C1 segment of cervical spinal cord (tissue), 14 donors: ENCODE data around the gene XXYLT1.
"Not testable (repeated sequence)": the region's sequence is repeated elsewhere in the genome, so short reads cannot be mapped to it uniquely, and the experiment has no call there.

Experiments
- DNase-seq, 14 donors: peaks; one replicate each; lab custom pipeline; 2025; lab: John Stamatoyannopoulos, UW

XXYLT1 gene

DNA sequence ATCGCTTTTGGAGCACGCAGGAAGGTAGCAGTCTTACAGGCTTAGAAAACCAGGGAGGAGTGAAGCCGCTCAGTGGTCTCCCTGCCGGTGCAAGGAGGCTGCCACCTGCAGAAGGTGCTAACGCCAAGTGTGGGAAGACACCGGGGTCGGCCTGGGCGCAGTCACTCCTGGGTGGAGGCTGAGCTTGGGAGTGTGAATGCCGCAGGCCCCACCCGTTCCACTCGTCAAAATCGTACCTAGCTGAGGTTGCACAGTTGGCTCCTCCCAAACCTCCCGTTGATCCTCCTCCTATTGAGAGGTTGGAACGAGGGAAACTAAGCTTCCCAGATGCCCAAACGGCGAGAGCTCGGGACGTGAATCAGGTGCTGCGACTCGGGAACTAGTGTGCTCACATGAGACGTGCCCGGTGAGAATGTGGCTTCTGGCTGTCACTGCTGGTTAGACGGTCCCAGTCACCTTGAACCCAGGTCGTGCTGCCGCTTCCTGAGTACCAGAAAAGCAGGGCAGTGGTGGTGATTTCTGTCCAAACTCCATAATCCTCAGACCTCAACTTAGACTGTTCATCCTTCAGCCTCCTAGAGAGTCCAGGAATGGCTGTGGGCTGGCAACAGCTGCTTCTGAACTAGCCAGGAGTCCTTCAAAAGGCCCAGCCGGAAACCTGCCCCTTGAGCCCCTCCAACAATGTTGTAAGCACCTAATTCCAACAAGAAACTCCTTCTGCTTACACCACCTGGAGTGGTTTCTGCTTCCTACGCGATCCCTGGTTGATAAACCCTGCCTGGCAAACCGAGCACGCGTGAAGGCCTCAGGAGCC lies 156.0 kb downstream of the XXYLT1 start:
- no peak for DNase-seq

DNA sequence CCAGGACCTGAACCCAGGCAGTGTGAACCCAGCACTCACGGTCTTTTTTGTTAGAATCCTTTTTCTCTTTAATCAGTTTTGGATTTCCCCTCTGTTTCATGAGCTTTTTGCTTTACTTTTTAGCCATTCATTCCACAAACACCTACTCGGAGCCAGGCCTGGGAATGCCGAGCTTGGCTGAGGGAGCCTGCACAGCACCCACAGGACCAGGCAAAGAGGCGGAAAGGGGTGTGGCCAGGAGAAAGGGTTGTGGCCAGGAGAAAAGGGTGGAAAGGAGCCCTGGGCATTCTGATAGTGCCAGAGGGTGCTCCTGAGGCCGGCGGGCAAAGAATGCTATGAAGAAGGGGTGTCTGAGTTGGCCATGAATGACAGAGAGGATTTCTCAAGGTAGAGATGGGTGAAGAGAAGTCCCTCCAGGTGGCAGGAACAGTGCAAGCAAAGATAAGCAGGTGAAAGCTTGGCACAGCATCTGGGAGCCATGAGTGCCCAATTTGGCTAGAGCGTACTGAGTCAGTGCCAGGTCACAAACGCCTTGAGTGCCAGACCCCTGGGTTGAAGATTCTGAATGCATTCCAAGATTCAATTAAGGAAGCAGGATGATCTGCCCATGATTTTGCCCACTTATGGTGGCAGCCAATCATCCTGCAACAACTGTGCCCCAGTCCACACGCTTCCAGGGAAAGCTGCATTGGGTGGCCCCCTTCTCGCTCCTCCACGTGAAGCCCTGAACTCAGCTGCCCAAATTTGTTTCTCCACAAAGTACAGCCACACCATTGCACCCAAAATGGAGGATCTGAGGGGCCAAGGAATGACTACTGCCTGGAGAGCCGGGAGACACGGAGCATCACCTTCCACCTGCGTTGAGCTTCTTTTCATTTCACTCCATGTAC lies 157.2 kb downstream of the XXYLT1 start:
- no peak for DNase-seq

DNA sequence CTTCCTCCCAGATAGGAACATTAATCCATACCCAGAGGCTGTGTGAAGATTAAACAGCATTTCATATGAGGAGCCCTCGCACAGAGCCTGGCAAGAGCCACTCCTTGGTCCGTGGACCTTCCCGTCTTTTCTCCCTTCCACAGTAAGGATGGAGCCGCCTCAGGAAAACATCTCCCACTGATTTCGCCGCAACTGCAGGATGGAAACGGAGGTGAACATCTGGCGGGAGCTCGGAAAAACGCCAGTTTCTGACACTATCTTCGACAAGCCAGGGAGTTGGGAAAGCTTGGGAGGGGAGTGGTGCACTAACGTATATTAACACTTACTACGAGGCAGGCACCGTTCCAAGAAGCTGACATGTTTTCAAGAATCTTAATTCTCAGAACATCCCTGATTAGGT lies 157.9 kb downstream of the XXYLT1 start:
- no peak for DNase-seq

DNA sequence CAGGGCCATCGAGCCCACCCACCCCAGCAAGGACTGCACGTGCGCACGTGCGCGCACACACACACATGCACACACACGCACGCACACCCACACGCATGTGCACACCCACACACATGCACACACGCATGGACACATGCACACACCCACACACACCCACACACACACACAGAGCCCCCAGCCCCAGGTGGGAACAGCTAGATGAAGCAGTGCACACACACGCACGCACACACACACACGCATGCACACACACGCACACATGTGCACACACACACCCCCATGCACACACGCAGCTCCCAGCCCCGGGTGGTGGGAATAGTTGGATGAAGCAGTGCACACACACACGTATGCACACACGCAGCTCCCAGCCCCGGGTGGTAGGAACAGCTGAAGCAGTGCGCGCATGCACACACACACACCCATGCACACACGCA lies 158.6 kb downstream of the XXYLT1 start:
- DNase-seq: no peak

DNA sequence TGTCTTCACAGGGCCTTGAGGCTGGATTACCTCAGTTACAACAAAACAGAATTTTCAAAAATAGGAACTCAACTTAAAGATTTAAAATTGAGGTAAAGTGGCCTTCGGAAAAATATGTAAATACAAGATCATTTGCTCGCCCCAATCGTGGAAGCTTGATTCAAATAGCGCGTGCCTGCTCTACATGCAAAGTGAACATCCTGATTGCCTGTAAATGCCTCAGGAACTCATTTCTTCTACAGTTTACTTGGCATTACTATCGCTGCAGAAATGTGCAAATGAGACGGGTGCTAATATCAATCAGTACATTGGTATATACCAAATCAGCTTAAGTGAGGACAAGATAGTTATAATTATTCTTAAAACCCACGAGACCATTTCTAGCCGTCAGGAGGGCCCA lies 159.2 kb downstream of the XXYLT1 start:
- no peak for DNase-seq

DNA sequence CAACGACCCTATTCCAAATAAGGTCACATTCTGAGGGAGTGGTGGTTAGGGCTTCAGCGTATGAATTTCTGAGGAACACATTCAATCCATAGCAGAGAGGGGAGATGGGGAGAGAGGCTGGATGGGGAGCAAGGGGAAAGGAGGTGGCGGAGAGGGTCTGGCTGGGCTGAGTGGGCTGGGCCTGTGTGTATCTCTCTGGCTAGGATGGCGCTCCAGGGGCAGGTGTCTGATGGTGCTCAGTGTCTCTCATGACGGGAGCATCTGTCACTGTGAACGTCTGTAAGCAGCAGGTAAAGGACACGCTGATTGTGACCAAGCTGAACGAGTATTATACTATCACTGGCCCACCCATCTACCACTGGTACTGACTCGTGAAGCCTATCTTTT lies 159.6 kb downstream of the XXYLT1 start:
- DNase-seq: no peak

DNA sequence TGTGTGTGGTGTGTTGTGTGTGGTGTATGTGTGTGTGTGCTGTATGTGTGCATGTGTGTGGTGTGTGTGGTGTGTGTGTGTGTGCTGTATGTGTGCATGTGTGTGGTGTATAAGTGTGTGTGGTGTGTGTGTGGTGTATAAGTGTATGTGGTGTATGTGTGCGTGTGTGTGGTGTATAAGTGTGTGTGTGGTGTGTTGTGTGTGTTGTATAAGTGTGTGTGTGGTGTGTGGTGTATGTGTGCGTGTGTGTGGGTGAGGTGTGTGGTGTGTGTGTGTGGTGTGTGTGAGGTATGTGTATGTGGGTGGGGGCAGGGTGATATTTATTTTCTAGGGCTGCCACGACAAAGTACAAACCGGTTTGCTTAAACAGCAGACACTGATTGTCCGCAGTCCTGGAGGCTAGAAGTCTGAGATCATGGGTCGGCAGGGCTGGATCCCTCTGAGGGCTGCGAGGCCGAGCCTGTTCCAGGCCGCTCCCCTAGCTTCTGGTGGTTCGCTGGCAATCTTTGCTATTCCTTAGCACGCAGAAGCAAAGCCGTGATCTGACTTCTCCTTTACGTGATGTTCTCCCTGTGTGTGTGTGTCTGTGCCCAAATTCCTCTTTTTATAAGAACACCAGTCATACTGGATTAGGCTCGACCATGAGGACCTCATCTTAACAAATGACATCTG lies 160.2 kb downstream of the XXYLT1 start:
- DNase-seq: no peak

DNA sequence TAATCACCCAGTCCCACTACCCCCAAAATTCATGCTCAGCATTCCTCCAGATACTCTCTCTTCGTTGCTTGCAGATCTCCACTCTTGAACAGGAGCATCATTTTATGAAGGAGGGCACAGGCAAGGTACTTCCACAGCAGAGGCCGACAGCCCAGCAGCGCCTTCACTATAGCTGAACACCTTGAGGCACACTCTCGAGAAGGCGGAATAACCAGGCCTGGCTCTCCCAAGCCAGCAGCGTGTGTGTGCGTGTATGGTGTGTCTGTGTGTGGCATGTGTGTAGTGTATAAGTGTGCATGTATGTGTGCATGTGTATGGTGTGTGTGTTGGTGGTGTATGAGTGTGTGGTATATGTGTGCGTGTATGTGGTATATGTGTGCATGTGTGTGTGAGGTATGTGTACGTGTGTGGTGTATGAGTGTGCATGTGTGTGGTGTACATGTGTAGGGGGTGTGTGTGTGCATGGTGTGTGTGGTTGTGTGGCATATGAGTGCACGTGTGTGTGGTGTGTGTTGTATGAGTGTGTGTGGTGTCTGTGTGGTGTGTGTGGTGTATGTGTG lies 161.8 kb downstream of the XXYLT1 start:
- no peak for DNase-seq

DNA sequence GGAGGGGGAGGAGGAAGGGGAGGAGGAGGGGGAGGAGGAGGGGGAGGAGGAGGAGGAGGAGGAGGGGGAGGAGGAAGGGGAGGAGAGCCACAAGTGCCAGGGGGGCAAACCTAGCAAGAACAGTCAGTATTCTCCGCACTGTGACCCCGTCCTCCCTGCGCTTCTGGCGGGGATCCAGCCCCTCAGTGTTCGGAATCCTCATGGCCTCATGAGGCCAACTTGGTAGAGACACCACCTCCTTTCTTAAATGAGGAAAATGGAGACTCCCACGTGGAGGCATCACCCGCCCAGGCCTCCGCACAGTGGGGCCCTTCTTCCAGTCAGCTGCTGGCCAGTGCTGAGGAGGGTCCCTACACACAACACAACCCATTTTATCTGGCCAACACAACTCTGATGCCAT lies 163.4 kb downstream of the XXYLT1 start:
- no peak for DNase-seq

DNA sequence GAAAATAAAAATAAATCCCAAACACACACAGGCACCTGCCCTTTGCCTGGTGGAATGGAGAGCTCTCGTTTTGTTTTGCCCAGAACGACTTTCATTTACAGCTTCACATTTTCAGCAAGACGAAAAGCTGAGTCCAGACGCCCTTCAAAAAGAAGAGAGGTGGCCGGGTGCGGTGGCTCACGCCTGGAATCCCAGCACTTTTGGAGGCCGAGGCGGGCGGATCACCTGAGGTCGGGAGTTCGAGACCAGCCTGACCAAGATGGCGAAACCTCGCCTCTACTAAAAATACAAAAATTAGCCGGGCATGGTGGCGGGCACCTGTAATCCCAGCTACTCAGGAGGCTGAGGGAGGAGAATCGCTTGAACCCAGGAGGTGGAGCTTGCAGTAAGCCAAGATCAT lies 163.9 kb downstream of the XXYLT1 start:
- DNase-seq: not testable (repeated sequence)

DNA sequence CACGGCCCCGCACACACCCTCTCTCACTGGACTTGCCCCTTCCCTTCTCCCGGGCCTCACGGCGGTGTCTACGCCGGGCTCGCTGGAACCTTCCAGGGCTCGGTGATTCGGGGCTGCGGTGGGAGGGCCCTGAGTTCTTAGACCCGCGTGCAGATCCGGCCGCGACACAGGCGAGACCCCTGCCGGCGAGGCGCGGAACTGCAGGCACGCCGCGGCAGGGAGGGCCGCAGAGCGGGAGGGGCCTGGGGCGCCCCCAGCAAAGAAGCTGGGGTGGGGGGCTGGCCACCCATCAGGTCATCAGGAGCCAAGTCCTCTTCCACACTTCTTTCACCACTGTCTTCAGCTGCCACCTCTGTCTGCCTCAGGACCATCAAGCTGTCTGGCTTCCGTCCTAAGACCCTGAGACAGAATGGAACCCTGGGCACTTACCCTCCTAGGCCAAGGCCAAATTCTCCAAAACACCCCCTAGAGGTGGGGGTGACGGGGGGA lies 164.5 kb downstream of the XXYLT1 start:
- peak in 11 of 14 donors; percentile 4 to 63 (median 33) for DNase-seq

DNA sequence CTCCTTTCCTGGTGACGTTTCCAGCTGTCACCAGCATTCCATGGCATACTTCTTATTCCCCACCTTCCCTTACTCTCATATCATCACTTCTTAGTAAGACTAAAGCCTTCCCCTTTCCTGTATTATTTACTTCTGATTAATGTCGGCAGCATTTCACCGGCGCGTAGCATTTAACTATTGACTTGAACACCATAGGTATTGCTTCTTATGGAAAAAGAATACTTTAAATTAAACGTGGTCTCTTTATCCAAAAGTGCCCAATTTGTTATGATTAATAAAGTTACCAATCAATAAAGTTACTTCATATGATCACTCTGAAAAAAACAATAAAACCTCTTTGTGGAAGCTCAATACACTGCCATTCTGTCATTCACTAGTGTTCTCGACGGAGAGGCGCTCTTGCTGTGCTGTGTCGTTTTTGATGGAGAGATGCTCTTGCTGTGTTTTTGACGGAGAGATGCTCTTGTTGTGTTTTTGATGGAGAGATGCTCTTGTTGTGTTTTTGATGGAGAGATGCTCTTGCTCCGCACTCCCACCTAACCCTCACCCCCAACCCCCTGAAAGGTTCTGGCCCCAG lies 165.0 kb downstream of the XXYLT1 start:
- no peak for DNase-seq

DNA sequence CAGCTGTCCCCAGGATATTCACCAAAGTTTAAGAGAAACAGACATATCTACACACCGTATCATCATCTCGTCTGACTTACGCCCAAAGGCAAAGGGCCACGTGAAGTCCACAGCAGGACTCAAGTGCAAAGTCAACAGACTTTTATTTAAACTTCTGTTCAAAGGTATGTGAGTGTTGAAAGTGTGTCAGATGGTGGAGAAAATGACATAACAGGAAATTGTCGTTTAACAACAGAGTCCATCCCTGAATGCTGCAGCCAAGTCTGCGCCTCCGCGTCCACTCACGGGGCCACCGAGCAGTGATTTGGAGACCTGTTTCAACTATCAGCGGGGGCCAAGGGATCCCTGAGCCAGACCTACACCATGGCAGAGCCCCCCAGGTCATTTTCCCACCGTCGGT lies 165.6 kb downstream of the XXYLT1 start:
- no peak for DNase-seq

DNA sequence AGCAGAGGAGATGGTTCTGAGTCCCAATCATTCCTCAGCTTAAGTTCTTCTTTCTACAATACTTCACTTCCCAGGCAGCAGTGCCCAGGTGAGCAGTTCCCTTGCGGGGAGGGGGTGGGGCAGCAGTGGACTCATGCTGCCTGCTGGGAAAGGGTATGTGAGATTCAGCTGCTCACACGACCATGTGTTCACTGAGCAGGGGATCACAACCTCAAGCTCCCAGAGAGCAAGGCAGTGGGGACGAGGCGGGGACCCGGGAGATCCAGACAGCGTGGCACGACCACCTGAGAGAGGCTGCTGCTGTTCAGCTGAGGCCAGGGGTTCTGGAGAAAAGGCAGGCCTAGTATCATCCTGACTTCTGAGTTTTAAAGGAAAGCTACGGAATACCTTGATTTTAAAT lies 166.6 kb downstream of the XXYLT1 start:
- no peak for DNase-seq

DNA sequence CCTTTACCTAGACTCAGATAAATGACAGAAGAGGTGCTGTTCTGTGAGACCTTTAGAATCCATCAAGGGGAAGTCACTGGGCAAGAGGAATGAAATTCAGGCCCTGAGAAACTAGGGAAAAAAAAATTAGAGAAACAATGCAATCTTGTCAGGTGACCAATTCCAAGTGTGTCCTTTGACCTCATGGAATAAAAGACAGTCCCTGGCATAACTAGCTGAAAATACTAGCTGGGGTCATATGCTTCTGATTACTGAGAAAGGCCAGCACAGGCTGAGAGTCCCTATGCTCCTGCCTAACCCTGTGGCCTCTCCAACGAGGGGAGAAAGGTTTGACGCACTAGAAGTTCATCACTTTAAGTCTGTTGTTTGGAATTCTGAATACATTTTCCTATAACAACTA lies 167.3 kb downstream of the XXYLT1 start:
- no peak for DNase-seq

DNA sequence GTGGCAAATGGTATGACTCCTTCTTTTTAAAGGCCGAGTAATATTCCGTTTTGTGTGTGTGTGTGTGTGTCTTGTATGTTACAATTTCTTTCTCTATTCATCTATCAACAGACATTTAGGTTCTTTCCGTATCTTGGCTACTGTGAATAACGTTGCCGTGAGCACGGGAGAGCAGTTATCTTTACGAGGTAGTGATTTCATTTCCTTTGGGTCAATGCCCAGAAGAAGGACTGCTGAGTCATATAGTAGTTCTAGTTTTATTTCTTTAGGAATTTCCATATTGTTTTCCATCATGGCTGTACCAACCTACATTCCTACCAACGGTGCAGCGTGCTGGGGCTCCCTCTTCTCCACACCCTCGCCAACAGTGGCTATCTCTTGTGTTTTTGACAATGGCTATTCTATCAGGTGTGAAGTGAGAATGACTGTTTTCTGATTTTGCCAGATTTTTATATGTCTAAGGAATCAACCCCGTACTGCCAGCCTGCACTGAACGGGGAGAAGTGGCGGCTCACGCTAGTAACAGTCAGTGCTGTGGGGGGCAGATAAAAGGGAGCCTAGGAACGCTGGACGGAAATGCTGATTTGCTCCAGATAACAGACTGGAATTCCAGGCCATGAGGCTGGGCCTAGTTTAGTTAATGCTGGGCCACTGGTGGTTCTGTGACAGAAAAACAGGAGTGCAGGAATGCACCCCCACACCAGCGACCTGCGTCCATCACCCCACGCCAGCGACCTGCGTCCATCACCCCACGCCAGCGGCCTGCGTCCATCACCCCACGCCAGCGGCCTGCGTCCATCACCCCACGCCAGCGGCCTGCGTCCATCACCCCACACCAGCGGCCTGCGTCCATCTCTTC lies 168.1 kb downstream of the XXYLT1 start:
- DNase-seq: no peak

DNA sequence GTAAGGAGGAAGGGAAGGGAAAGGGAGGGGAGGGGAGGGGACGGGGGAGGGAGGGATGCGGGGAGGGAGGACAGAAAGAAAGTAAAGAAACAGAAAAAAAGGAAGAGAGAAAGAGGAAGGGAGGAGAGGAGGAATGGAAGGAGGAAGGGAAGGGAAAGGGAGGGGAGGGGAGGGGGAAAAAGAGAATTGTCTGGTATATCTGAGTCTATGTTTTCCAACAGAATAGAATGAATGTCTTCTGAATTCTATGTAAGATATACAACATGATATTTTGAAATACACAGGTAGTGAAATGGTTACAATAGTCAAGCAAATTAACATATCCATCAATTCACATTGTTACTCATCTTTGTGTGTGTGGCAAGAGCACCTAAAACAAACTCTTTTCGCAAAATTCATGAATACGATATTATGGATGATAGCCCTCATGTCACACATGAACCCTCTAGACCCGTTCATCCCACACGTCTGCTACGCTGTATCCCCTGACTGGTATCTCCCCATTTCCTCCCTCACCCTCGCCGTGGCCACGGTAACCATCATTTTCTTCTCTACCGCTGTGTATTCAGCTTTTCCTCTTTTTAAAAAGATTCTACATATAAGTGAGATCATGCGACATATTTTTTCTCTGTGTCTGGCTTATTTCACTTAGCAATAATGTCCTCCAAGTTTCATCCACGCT lies 168.9 kb downstream of the XXYLT1 start:
- no peak for DNase-seq

DNA sequence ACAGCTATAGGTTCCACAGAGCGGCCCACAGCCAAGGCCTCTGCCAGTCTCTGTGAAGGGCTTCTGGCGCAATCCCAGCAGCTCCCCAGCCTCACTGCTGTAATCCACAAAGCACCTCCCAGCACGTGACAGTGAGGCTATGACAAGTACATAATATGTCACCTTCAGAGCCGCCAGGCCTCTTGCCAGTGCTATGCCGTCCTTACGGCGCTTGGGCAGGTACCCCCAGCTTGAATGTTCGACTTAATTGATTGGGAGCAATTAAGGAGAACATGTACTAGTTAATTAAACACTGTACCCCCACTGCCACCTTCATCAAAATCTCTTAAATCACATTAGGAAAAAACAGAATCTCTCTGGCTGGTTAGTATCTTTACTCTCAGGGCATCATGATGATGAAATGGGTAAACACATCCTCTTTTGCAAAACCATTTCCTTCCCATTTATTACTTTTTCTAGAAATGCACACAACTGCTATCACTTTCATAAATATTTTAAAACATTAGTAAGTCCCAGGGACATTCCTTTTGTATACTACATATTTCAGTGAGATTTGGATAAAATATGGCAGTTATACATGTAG lies 169.9 kb downstream of the XXYLT1 start:
- no peak for DNase-seq
